Central memory CD4-positive, alpha-beta T cell (primary cell): Measurements from ENCODE around the gene SLC37A1.
"Not testable (repeated sequence)": the region's sequence is repeated elsewhere in the genome, so short reads cannot be mapped to it uniquely, and the experiment has no call there.

Experiments used
- DNase-seq: peaks from one replicate; pipeline ENCODE4 v3.0.0; 2022

The SLC37A1 gene

GRCh38 chr21:42622284-42622683 is 108.6 kb downstream of the SLC37A1 start:
- no peak for DNase-seq

GRCh38 chr21:42623694-42624093 is 110.0 kb downstream of the SLC37A1 start:
- DNase-seq, result no peak

DNA sequence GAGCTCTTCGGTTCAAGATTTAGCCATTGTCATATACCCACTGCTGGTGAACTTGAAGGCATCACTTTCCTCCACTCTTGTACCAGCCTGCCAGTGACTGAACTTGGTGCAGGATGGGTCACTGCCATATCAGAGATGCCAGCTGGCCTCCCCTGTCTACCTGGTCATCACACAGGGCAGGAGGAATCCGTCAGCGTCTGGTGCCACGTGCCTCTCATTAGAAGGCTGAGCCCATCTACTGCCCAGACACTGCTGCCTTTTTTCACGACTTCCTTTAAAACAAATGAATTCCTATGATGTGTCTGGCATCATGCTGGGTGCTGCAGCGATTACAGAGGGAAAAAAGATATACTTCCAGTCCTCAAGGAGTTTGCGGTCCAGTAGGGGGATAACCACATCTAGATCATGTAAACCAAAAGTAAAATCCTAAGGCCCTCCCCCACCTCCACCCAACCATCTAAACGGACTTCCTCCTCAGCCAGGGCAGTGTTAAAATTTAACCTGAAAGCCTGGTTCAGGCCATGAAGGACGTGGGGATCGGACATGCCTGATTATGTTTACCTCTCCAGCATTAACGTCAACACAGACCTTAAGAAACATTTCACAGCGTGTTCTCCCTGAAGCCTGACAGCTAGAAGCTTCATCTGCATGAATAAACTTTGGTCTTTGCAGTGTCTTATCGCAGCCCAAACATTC is 110.6 kb downstream of the SLC37A1 start:
- no peak for DNase-seq

- no peak for DNase-seq
Measured at GRCh38 chr21:42624936-42625335, 111.3 kb downstream of the SLC37A1 start.

DNA sequence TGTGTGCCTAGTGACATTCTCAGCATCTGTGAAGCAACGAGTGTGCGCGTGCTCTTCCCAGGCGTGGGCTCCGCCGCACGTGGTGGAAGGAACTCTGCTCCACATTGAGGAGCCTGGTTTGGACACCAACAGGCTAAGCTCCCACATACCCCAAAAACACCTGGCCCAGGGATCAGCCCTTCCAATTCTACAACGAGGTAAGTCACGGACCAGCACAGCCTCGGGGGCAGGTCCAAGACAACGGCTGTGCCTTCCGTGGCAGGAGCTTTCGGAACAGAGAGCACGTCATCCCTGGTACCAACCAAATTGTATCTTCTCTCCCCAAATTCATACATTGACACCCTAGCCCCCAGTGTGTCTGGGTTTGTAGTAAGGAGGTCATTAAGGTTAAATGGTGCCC is 112.5 kb downstream of the SLC37A1 start:
- DNase-seq, result no peak

- DNase-seq, result no peak
Measured at GRCh38 chr21:42627527-42628289, 114.1 kb downstream of the SLC37A1 start.

DNA sequence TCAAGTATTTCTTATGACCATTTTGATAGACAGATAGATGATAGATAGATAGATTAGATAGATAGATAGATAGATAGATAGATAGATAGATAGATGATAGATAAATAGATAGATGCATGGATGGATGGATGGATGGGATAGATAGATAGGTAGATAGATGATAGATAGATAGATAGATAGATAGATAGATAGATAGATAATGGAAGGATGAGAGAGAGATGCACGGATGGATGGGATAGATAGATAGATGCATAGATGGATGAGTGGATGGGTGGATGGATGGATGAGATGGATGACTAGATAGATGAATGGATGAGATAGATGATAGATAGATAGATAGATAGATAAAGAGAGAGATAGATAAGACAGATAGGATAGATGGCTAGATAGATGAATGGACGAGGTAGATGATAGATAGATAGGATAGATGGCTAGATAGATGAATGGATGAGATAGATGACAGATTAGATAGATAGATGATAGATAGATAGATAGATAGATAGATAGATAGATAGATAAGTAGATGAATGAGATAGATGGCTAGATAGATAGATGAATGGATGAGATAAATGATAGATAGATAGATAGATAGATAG is 114.9 kb downstream of the SLC37A1 start:
- DNase-seq, result not testable (repeated sequence)

DNA sequence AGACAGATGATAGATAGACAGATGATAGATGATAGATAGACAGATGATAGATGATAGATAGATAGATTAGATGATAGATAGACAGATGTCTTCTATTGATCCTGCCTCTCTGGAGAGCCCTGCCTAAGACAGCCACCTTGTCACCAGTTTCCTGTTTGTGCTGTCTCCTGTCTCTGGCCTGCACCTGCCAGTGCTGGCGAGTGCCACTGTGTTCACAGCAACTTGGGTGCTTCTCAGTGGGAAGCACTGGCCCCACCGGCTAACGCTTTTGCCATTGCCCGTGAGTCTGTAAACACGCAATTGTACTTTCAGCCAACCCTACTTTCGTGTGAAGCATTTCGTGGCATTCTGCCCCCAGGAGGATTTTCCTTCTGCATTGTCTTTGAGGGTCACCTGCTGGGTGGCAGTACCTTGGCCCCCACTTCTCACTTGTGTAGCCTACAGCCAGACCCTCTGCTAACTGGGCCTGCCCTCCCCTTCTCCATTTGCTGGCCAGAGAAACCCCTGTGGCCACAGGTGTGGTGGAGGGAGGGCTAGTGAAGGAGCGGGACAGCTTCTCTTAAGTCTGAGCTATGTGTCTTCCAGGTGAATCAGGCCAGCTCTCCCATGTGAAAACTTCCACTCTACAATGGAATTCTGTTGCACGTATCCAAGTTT is 116.4 kb downstream of the SLC37A1 start:
- no peak for DNase-seq

GRCh38 chr21:42630626-42631025 is 117.0 kb downstream of the SLC37A1 start:
- DNase-seq, result no peak
